Mucosa of descending colon (tissue), 3 donors: ENCODE measurements around the gene SDSL. TPM values are rescaled to one million over a fixed set of nuclear protein-coding genes. Genes with fewer than 3 reads are reported as not detected.

Source experiments
- ATAC-seq: fragments of 200-7000 bp; cut with Tn5 transposase; one replicate; pipeline ENCODE4 v1.9.1; 2020; ENCODE audit warnings: mild to moderate bottlenecking, moderate library complexity
- DNase-seq, 3 donors: peaks; one replicate each; pipeline ENCODE4 v3.0.0-alpha.2; 2020
- H3K36me3 ChIP-seq: fragments of 200-600 bp; one replicate; pipeline ENCODE4 v1.8.0; 2021; ENCODE audit warnings: low read depth, mild to moderate bottlenecking
- H3K4me1 ChIP-seq: fragments of 200-600 bp; one replicate; pipeline ENCODE4 v1.8.0; 2021; ENCODE audit warnings: low read depth, mild to moderate bottlenecking
- H3K4me3 ChIP-seq: fragments of 200-600 bp; one replicate; pipeline ENCODE4 v1.8.0; 2021; ENCODE audit warnings: mild to moderate bottlenecking
- H3K9me3 ChIP-seq: fragments of 200-600 bp; one replicate; pipeline ENCODE4 v1.8.0; 2021; ENCODE audit warnings: mild to moderate bottlenecking
- CTCF ChIP-seq: fragments of 200-600 bp; IDR thresholded peaks from one replicate; pipeline ENCODE4 v1.8.0; 2022; ENCODE audit warnings: antibody characterized with exemption, mild to moderate bottlenecking
- intact Hi-C, 2 donors: fragments of 100-400 bp; cut with DNase I in 1 of 2; cut with micrococcal nuclease in 1 of 2; formaldehyde crosslinking; loops; one replicate each; pipeline versions ENCODE4 v1.11.0 to v1.11.1; 2022; cut with DNase I, micrococcal nuclease
- total RNA-seq, 3 donors: library from RNA; stranded (reverse); fragmentation: NEBNext Ultra II Directional in 2 of 3; extraction: Animal tissue kit (Norgen Biotek cat#: 25700) in 2 of 3; gene quantifications; one replicate each; pipeline versions ENCODE4 v1.2.1 to v1.2.4, GENCODE V29; 2021 to 2023
- donor health status: DM: no; HTN: no; CAD: no; lungs with moderate emphysema.
- donor health status: DM: no; HTN: no; CAD: no.
- donor health status: DM: no; HTN: yes; CAD: no.

SDSL gene
- total RNA-seq, 3 donors from 2014 or later: 9.4 to 24.0 (median 15.7) TPM

- peak; percentile 14 for ATAC-seq
- Histone ChIP-seq H3K9me3 (no peaks in the 10 kb centered on the region), H3K4me1 (no peaks in the 10 kb centered on the region), H3K4me3 (no peak overlapping the region), H3K36me3 (no peaks in the 10 kb centered on the region)
- intact Hi-C loops: no loop called here
- peak in 1 of 3 donors; percentile 21 for DNase-seq
- TF ChIP-seq CTCF: no peak
Observed at GRCh38 chr12:113416091-113416754, 6.0 kb upstream of the SDSL start.

GRCh38 chr12:113418213-113418879, 3.8 kb upstream of the SDSL start:
- Histone ChIP-seq H3K4me1 (no peaks in the 10 kb centered on the region), H3K4me3 (no peak overlapping the region), H3K36me3 (no peaks in the 10 kb centered on the region), H3K9me3 (no peaks in the 10 kb centered on the region)
- TF ChIP-seq CTCF: no peak
- intact Hi-C loops: no loop called here
- DNase-seq (peak in 1 of 3 donors; percentile 17), ATAC-seq (peak; percentile 13)

- DNase-seq (no peak), ATAC-seq (no peak)
- no peak overlapping the region for H3K4me3 ChIP-seq
- no peaks in the 10 kb centered on the region for H3K4me1 ChIP-seq
- H3K36me3 ChIP-seq: no peaks in the 10 kb centered on the region
- H3K9me3 ChIP-seq: no peaks in the 10 kb centered on the region
- TF ChIP-seq CTCF: no peak
- intact Hi-C loops: no loop called here
Observed at GRCh38 chr12:113420996-113421595, 1.1 kb upstream of the SDSL start.

- intact Hi-C loops: no loop called here
- Histone ChIP-seq H3K9me3 (no peaks in the 10 kb centered on the region), H3K4me1 (no peaks in the 10 kb centered on the region), H3K36me3 (no peaks in the 10 kb centered on the region), H3K4me3 (peak overlapping the region; percentile 44)
- TF ChIP-seq CTCF: no peak
- ATAC-seq (no peak), DNase-seq (no peak)
Observed at GRCh38 chr12:113422886-113423669, 898 bp downstream of the SDSL start.

GRCh38 chr12:113424456-113424855, 2.3 kb downstream of the SDSL start:
- ATAC-seq (no peak), DNase-seq (no peak)
- Histone ChIP-seq H3K4me1 (no peaks in the 10 kb centered on the region), H3K36me3 (no peaks in the 10 kb centered on the region), H3K4me3 (no peak overlapping the region), H3K9me3 (no peaks in the 10 kb centered on the region)
- intact Hi-C loops: no loop called here
- TF ChIP-seq CTCF: no peak
